CD4-positive, alpha-beta T cell treated with Interleukin-6 for 4 hours (primary cell): ENCODE results near the gene CHURC1.
A peak's percentile ranks its signal among the peaks of the same experiment; 100 is the strongest.
"Not testable (repeated sequence)": the region's sequence is repeated elsewhere in the genome, so short reads cannot be mapped to it uniquely, and the experiment has no call there.

Experiments used
- DNase-seq: peaks from one replicate; pipeline ENCODE4 v3.0.0-alpha.2; 2020; ENCODE audit warnings: mixed read lengths

The CHURC1 gene

DNA sequence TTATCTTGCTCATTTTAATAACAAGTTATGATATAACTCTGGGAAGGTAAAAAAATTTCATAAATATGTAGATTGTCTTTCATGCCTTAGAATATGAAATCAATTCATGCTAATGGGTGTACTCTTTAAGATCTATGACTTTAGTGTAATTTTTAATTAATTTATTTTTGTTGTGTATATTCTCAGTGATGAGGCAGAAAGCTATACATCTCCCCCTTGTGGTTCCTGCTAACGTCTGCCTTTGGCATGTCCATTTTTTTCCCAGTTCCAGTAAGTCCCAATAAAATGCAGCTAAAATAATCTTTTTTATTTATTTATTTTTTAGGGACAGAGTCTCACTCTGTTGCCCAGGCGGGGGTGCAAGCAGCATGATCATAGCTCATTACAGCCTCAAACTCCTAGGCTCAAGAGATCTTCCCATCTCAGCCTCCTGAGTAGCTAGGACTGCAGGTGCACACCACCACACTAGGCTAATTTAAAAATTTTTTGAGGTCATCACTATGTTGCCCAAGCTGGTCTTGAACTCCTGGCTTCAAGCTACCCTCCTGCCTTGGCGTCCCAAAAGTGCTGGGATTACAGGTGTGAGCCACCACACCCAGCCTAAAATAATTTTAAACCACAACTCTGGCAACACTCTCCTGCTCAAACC is 3.3 kb upstream of the CHURC1 start:
- no peak for DNase-seq

DNA sequence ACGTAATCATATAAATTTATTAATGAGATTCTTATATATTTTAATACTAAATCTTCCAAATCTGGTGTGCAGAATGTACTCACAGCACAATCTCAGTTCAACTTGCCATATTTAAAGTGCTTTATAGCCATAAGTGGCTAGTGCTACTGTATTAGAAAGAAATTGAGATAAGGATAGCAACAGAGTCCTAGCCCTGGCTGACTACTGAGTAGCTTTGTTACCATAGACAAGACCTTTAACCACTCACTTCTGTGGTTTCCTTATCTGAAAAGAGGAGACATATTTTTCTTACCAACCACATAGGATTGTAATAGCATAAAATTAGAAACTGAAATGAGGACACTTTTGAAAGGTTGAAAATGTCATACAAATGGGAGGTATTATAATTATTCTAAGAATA is 2.0 kb upstream of the CHURC1 start:
- DNase-seq = no peak

DNA sequence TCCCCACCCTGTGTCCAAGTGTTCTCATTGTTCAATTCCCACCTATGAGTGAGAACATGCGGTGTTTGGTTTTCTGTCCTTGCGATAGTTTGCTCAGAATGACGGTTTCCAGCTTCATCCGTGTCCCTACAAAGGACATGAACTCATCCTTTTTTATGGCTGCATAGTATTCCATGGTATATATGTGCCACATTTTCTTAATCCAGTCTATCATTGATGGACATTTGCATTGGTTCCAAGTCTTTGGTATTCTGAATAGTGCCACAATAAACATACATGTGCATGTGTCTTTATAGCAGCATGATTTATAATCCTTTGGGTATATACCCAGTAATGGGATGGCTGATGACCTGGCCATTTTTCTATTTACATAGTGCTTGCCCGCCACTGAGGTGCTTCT is 778 bp upstream of the CHURC1 start:
- DNase-seq = not testable (repeated sequence)

DNA sequence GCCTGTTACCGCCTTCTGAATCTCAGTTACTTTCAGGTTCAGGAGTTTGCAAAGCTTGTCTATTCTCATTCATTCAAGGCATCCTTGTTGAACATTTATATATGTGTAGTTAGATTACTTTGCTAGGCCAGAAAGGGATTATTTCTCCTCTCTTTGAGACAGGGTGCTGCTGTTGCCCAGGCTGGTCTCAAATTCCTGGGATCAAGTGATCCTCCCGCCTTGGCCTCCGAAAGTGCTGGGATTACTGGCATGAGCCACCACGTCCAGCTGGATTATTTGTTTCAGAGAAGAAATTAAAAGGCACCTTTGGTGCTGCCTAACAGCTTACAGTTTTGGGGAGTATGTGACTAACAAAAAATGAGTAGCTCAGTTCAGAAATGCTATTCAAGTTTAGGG is 772 bp downstream of the CHURC1 start:
- no peak for DNase-seq

DNA sequence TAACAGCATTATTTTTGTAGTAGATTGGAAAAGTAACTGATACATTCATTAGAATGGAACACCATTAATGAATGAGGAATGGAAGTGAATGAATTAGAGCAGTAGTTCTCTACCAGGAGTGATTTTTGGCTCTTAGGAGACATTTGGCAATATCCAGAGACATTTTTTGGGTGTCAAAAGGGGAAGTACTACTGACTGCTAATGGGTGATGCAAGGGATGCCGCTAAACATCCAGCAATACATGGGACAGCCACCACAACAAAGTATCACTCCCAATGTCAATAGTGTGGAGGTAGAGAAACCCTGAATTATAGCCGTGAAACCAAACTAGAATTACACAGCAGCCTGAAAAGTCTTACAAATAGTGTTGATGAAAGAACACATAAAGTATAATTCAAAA is 1.5 kb downstream of the CHURC1 start:
- no peak for DNase-seq

DNA sequence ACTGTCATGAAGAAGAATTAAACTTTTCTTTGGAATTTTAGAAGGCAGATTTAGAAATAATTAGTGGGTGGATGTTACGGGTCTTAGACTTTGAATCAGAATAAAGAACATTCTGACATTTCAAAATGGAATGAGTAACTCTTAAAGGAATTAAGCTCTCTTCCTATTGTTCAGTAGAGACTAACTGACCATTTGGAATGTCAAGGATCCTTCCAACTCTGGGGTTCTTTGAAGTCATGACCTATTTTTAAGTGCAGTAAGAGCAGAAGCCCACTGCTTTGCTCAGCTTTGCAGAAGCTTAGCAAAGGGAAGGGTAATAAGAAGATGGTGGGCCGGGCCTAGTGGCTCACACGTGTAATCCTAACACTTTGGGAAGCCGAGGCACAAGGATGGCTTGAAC is 4.0 kb downstream of the CHURC1 start:
- DNase-seq = no peak

DNA sequence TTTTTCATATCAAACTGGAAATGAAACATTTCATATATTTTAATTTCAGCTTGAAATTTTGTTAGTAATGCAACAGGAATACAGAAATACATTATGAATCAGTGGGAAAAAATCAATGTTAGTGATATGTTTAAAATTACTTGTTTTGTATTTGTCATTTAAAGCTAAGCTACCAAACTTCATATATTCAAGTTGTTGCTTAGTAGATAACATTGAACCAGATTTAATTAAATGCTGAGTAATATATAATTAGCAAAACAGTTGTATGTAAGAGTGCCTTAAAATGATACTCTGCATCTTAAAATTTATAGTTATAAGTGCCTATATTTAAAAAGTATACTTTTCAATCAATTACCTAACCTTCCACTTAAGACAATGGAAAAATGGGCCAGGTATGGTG is 5.0 kb downstream of the CHURC1 start:
- no peak for DNase-seq

DNA sequence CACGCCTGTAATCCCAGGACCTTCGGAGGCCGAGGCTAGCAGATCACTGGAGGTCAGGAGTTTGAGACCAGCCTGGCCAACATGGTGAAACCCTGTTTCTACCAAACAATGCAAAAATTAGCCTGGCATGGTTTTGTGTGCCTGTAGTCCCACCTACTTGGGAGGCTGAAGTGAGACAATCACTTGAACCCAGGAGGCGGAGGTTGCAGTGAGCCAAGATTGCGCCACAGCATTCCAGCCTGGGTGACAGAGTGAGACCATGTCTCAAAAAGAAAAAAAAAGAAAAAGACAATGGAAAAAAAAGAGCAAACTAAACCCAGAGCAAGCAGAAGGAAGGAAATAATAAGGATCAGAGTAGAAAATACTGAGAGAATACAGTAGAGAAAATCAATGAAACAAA is 5.4 kb downstream of the CHURC1 start:
- no peak for DNase-seq

DNA sequence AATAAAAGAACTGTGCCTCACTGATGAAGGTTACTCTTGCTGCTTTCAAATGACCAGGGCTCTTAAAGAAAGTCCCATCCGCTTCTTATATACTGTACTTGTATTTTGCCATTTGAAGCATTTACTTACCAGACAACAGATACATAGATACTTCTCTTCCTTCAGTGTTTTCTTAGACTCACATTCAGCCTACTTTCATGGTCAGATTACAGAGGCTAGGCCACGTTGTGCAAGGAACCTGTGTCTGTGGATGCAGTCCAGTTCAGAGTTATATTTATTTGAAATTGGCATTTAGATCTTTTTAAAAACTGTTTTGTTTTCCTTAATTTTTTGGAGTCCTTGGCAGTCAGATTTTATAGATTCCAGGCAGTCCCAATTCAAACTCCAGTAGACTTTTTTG is 6.2 kb downstream of the CHURC1 start:
- DNase-seq = no peak

DNA sequence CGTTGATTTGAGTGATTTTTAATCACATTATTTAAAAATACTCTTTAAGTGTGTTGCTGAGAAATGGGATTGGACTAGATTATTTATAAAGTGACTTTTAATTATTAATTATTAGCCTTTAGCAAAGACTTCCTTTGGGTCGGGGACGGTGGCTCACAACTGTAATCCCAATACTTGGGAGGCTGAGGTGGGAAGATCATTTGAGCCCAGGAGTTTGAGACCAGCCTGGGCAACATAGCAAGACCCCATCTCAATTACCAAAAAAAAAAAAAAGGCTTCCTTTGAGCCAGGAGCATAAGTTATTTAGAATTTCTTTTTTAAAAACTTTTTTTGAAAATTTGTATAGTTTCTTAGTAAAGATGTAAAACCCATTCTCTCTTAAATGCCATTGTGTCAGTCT is 8.8 kb downstream of the CHURC1 start:
- DNase-seq = no peak

DNA sequence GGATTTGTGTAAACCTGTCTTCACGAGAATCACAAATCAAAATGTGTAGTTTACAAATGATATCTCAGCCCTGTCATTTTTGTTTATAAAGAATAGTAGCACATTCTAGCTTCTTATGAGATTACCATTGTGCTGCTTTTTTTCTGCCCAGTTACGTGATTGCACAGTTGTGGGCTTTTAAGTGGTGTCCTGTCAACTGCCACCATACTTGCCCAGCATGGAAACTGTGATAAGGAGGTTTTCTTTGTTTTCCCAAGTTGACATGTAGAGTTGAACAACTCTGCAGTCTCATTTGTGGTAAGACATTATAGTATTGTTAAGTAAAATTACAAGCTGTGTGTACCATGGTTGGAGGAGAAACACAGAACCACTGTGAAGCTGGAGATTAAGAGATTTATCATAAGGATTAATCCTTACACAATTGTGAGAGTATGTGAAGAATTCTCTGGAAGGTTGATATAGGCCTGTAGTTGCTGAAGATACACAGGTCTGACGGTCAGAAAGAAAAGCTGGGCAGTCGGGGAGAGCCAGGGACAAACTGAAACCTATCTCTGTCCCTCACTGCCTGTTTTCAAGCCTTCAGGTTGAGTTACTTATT is 12.2 kb downstream of the CHURC1 start:
- DNase-seq = no peak

DNA sequence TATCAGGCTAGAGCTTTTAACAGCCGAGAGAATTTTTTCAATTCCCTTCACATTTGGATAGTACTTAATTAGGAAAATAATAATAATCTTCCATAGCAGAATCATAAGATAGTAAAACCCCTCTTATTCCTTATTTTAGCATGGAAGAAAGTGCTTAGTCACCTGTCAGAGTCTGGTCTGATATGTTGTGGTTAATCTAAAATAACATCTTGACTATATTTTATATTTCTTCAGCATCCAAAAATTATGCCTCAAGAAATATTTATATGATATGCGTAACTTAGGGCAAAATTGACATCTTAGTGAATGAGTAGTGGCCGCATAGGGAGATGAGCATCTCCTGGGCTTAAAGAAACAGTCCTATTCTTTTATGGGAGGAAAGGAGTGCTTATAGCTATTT is 12.8 kb downstream of the CHURC1 start:
- DNase-seq = no peak

DNA sequence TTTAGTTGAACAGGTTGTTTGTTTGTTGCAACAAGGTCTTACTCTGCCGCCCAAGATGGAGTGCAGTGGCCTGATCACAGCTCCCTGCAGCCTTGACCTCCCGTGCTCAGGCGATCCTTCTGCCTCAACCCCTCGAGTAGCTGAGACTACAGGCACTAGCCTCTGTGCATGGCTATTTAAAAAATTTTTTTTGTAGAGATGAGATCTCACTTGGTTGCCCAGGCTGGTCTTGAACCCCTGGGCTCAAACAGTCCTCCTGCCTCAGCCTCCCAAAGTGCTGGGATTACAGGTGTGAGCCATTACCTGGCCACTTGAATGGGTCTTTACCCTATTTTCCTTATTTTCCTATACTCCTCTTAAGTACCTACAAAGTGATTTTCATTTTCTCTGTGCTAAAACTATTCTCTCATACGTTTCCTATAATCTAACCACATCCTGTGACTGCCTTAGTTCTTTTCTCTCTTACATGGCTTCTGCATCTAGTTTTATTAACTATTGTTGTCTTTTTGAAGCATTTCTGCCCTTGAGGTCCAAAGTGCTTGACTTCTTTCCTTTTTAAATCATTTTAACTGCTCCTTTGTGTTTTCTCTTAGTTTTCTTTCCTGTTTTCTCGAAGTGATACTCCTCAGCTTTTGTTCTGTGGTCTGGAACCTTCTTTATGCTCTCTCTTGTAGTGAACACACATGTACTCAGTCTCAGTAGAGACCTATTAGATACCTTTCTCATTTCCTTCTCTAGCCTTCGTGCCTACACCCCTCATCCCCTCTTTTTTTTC is 14.2 kb downstream of the CHURC1 start:
- no peak for DNase-seq

DNA sequence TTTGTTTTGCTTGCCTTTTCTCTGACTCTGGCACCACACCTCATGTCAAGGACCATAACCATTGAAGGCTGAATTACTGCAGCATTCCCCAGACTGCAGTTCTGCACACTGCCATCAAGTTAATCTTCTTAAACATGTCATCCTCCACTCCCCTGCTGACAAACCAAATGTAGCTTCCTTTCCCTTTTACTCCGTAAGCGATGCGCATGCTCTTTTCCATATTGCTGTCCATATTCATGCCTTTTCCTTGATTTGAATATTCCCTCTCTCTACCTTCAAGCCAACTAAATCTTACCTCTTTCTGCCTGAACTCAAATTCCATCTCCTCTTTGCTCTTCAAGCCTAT is 14.7 kb downstream of the CHURC1 start:
- peak; percentile 22 for DNase-seq

DNA sequence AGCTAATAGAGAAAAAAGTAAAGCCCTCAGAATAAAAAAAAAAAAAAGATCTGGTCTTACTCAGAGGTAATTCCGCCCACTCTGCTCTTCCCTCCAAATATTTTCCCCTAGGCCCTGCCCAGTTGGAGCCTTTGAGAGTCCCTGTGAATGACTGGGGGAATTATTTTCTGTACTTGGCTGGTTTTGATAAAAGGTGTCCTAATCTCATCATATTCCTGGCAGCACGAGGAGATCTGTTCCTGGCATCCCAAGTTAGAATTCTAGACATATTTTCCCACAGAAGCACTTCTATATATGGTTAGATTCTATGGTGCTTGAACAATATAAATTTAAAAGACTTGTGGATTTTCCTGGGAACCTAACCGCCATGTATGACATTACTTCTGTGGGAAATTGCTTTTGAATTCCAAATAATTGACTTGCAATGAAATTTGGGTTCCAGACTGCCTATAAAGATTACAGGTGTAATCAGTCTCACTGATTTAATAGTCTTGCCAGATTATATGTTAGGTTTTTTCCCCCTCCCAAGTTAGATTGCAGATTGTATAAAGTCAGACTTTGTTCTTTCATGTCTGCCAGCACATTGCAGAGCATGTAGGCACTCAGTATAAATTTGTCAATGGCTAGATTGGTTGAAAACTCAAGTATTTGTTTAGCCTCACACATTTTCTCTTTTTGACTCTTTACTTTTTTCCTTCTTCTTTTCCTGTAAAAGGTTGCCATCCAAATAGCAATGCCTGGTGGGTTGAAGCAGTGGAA is 16.0 kb downstream of the CHURC1 start:
- no peak for DNase-seq

DNA sequence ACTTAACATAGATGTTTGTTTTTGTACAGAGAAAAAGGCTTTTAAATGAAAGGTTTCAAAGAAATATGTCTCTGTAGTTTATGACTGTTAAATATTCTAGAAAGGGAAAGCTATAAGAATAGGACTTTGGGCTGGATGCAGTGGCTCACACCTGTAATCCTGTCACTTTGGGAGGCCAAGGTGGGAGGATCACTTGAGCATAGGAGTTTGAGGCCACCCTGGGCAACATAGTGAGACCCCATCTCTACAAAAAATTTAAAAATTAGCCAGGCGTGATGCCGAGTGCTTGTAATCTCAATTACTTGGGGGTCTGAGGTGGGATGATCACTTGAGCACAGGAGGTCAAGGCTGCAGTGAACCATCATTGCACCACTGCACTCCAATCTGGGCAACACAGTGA is 16.9 kb downstream of the CHURC1 start:
- no peak for DNase-seq

DNA sequence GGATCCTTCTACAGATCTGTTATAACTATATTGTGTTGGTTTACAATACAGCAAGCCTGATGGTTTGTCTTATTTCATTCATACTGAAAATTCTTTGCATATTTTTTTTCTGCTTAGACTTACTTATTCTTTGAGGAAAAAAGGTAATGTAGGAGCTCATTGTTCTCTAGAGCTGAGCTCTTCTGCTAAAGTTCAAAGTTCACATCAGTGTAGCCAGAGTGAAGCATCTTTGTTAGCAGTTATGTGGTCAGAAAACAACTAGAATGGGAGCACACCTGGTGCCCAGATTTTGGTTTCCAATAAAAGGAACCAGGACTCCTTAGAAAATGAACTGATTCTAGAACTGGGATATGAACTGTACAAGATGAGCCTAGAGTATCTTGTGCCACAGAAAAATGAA is 18.0 kb downstream of the CHURC1 start:
- no peak for DNase-seq

DNA sequence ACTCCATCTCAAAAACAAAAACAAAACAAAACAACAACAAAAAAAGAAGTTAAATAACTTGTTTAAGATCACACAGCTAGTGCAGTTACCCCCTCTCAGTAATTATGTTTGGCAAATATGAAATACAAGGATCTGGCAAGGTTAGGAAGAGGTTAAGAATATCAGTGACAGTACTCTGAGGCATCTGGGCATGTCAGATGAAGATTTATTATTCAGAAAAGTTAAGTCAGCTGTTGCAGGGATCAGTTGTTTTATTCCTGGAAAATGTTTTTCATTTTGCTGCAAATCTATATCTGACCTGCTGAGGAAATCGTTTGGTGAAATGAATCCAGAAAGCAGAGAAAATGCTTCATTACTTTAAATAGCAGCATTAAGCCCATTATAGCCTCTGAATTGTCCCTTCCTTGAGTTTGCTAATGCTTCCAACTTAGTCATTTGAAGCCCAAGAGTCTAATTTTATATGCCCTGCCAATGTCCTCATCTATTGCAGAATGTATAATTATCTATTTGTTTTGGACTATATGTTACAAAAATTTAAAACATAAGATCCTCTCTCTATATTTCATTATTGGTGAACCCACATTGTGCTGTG is 20.2 kb downstream of the CHURC1 start:
- no peak for DNase-seq

DNA sequence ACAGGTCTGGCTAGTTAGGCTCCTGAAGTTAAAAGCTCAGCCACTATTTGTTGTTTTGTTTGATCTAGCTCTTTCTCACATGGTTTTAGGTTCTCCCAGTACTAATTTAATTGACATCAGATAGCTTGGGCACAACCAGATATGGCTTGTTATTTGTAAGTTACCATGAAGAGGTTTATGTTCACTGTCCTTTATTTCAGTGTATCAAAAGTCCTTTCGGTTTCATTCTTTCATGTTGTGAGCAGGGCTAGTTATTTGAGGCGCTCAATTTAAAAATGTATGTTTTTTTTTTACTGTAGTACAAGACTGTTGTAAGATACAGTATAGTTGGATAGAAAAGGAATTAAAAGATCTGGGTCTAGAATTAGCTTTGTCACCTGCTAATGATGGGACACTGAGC is 21.3 kb downstream of the CHURC1 start:
- no peak for DNase-seq

DNA sequence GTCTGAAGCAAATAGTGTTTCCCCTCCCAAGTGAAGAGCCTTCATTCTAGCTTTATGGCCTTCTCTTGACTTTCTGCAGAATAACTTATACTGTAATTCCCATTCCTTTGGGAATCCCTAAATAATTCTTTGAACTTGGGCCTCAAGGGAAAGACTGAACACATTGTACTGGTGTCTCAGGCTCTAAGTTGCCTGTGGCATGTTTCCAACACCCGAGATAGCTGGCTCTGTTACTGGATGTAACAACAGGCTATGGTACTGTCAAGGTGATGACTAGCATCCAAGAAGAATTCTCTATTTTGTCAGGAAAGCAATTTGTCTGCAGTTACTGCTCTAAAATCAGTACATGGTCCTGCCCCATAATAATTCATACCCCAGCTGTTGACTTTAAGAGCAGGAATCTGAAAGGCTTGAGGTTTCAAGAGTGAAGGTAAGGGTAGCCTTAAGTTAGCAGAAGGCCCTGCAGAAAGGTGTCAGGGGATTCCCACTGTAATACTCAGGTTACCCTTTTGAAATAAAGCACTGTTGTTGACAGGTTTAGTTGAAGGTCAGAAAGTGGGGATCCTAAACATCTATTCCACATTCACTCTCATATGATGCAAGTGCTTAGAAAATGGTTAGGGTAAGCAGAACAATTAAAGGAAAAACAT is 23.0 kb downstream of the CHURC1 start:
- DNase-seq = no peak

DNA sequence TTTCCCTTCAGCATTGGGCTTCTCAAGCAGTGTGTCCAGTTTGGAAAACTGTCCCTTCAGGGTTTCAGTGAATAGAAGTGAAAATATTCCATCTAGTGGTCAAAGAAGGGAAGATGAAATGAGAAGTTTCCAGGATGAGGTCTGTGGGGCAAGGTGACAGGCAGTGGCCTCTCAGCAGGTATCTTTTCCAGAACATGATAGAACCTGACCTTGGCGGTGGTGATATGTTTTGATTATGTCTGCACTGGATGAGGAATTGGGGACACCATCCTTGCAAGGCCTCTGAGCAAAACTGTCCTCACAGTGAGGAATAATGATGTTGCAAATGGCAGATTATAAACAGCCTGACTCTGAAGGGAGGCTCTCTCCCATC is 23.6 kb downstream of the CHURC1 start:
- no peak for DNase-seq

DNA sequence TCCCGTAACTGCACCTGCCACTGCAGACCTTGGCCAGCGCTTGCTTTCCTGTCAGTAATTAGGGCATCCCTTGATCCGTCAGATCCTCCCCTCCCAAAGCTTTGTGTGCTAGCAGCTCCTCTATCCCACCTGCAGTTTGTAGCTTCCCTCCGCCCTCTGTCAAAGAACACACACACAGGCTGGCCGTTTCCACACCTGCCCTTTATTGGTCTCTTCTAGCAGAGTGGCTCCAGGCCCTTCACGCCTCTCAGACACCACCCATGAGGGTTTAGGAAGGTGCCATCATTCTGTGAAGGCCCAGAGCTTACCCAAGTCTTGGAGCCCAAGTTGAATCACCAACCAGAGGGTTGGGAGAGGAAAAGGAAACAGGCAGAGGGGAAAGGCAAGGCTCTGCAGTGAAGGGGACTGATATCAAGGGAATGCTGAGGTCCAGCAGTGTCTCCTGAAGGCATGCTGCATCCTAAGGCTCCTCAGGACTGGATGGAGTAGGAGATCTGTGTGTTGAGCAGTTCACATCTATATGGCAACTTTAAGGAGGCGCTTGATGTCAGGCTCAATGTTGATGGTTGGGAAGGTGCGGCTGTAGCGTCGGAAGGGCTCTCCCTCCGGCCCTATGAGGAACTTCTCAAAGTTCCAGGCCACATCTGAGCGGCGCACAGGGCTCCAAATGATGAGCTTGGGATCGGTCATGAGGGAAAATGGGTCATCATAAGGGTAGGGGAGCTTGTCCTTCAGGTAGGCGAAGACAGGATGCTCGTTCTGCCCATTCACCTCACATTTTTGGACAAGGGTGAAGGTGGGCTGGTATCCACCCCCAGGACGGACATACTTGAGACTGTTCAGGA is 24.9 kb downstream of the CHURC1 start:
- no peak for DNase-seq
